ENCODE results near the gene MYCBP2. TPM values are rescaled to one million over a fixed set of nuclear protein-coding genes. Genes with fewer than 3 reads are reported as not detected.
"Not testable (repeated sequence)": the region's sequence is repeated elsewhere in the genome, so short reads cannot be mapped to it uniquely, and the experiment has no call there.

The MYCBP2 gene
- total RNA-seq, 1 experiment from 2014 or later, result 22.0 TPM

DNA sequence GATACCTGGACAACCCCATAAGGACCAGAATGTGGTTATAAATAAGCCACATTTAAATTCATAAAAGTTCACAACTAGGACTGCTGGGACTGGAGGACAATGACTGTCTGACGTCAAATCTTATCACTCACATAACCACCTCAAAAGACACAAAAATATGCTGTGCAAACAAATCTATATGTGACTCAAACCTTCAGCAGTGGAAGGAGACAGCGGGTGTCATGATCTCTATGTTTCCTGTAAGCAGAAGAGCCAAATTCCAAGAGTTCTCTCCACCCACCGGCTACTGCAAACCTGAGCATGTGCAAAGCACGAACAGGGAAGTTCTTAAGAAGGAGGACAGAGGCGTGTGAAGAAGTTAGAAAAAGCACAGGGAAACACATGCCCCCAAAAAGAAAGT lies 113.2 kb downstream of the MYCBP2 start:
- Mint-ChIP-seq H3K27ac (ENCODE audit: unreplicated experiment) (no peak overlapping the region), H3K9me3 (ENCODE audit: low read depth, unreplicated experiment) (no peaks in the 10 kb centered on the region), H3K36me3 (ENCODE audit: insufficient read depth, unreplicated experiment) (no peaks in the 10 kb centered on the region), H3K4me3 (ENCODE audit: low read depth, unreplicated experiment) (no peak overlapping the region), H3K4me1 (ENCODE audit: low read depth, unreplicated experiment) (no peaks in the 10 kb centered on the region), H3K27me3 (ENCODE audit: unreplicated experiment) (no peaks in the 10 kb centered on the region)
- no peak for DNase-seq
- BruUV-seq (replicated peaks), result no TSS peak
- intact Hi-C loops (cut with micrococcal nuclease; ENCODE audit: unreplicated experiment), result no loop called here
- TF ChIP-seq, protein P1, sequence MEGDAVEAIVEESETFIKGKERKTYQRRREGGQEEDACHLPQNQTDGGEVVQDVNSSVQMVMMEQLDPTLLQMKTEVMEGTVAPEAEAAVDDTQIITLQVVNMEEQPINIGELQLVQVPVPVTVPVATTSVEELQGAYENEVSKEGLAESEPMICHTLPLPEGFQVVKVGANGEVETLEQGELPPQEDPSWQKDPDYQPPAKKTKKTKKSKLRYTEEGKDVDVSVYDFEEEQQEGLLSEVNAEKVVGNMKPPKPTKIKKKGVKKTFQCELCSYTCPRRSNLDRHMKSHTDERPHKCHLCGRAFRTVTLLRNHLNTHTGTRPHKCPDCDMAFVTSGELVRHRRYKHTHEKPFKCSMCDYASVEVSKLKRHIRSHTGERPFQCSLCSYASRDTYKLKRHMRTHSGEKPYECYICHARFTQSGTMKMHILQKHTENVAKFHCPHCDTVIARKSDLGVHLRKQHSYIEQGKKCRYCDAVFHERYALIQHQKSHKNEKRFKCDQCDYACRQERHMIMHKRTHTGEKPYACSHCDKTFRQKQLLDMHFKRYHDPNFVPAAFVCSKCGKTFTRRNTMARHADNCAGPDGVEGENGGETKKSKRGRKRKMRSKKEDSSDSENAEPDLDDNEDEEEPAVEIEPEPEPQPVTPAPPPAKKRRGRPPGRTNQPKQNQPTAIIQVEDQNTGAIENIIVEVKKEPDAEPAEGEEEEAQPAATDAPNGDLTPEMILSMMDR (IDR thresholded peaks at IDR 0.05; ENCODE audit: unreplicated experiment), result no peak
- CTCF ChIA-PET, result no interaction called here

GRCh38 chr13:77207943-77208342 lies 119.0 kb downstream of the MYCBP2 start:
- H3K27ac Mint-ChIP-seq (ENCODE audit: unreplicated experiment), result no peak overlapping the region

DNA sequence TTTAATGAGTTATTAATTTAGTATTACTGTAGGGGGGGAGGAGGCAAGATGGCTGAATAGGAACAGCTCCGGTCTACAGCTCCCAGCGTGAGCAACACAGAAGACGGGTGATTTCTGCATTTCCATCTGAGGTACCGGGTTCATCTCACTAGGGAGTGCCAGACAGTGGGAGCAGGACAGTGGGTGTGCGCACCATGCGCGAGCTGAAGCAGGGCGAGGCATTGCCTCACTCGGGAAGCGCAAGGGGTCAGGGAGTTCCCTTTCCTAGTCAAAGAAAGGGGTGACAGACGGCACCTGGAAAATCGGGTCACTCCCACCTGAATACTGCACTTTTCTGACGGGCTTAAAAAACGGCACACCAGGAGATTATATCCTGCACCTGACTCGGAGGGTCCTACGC lies 127.9 kb downstream of the MYCBP2 start:
- DNase-seq; H3K4me1 Mint-ChIP-seq (ENCODE audit: low read depth, unreplicated experiment); H3K27ac Mint-ChIP-seq (ENCODE audit: unreplicated experiment); CTCF ChIA-PET; intact Hi-C loops (cut with micrococcal nuclease; ENCODE audit: unreplicated experiment); H3K9me3 Mint-ChIP-seq (ENCODE audit: low read depth, unreplicated experiment); H3K27me3 Mint-ChIP-seq (ENCODE audit: unreplicated experiment); H3K36me3 Mint-ChIP-seq (ENCODE audit: insufficient read depth, unreplicated experiment); BruUV-seq (replicated peaks); H3K4me3 Mint-ChIP-seq (ENCODE audit: low read depth, unreplicated experiment): not testable (repeated sequence)

More at GRCh38 chr13:77207943-77208342, 119.0 kb downstream of the MYCBP2 start:
- Mint-ChIP-seq H3K27me3 (ENCODE audit: unreplicated experiment) (no peaks in the 10 kb centered on the region), H3K36me3 (ENCODE audit: insufficient read depth, unreplicated experiment) (no peaks in the 10 kb centered on the region), H3K4me3 (ENCODE audit: low read depth, unreplicated experiment) (no peak overlapping the region), H3K4me1 (ENCODE audit: low read depth, unreplicated experiment) (no peaks in the 10 kb centered on the region), H3K9me3 (ENCODE audit: low read depth, unreplicated experiment) (no peaks in the 10 kb centered on the region)
- BruUV-seq (replicated peaks), result no TSS peak
- intact Hi-C loops (cut with micrococcal nuclease; ENCODE audit: unreplicated experiment), result no loop called here
- DNase-seq, result no peak
- CTCF ChIA-PET, result no interaction called here
- TF ChIP-seq, protein P1 (IDR thresholded peaks at IDR 0.05; ENCODE audit: unreplicated experiment), result no peak

- no TSS peak for BruUV-seq (replicated peaks)
Measured at GRCh38 chr13:77196052-77196618, 130.8 kb downstream of the MYCBP2 start.

More at GRCh38 chr13:77196052-77196618, 130.8 kb downstream of the MYCBP2 start:
- Mint-ChIP-seq H3K9me3 (ENCODE audit: low read depth, unreplicated experiment) (no peaks in the 10 kb centered on the region), H3K4me1 (ENCODE audit: low read depth, unreplicated experiment) (no peaks in the 10 kb centered on the region), H3K36me3 (ENCODE audit: insufficient read depth, unreplicated experiment) (no peaks in the 10 kb centered on the region), H3K27me3 (ENCODE audit: unreplicated experiment) (no peaks in the 10 kb centered on the region), H3K27ac (ENCODE audit: unreplicated experiment) (no peak overlapping the region), H3K4me3 (ENCODE audit: low read depth, unreplicated experiment) (no peak overlapping the region)
- intact Hi-C loops (cut with micrococcal nuclease; ENCODE audit: unreplicated experiment), result no loop called here
- DNase-seq, result no peak
- TF ChIP-seq, protein P1 (IDR thresholded peaks at IDR 0.05; ENCODE audit: unreplicated experiment), result no peak
- CTCF ChIA-PET, result no interaction called here

Data from Calu3 (cell line).